HCT116 (cell line): ENCODE measurements around the gene H3-3A. TPM values are rescaled to one million over a fixed set of nuclear protein-coding genes. Genes with fewer than 3 reads are reported as not detected.

Experiments used
- ATAC-seq: fragments of 200-7000 bp; cut with Tn5 transposase; 2 replicates; pipeline ENCODE4 v1.9.1; 2020; ENCODE audit warnings: mild to moderate bottlenecking, moderate library complexity
- BruUV-seq: library from RNA; stranded (reverse); fragments of 400-500 nt; replicated peaks from 2 replicates; lab custom pipeline; 2021; lab: Mats Ljungman, UMichigan
- CTCF ChIA-PET: fragments of 300-600 bp; sonication (Branson Sonifier 250); formaldehyde crosslinking; loops from one replicate; lab custom pipeline; 2021; ENCODE audit warnings: antibody characterized with exemption; lab: Charles Lee
- POLR2A ChIA-PET: fragments of 300-600, 350-600 bp; sonication (Branson Sonifier 250); formaldehyde crosslinking; loops from one replicate; lab custom pipeline; 2021; ENCODE audit warnings: antibody characterized with exemption; lab: Charles Lee
- RAD21 ChIA-PET, 2 experiments: fragments of 300-600 bp; sonication (Branson Sonifier 250); formaldehyde crosslinking; loops; one replicate each; lab custom pipeline; 2023; ENCODE audit warnings: low total read pairs in 2 of 2; ENCODE audit not compliant: uncharacterized antibody in 2 of 2, unreplicated experiment in 2 of 2, low non-redundant PET in 1 of 2; lab: Charles Lee
- DNase-seq: peaks from one replicate; pipeline ENCODE4 v3.0.0-alpha.2; 2010; ENCODE audit warnings: low read depth, low spot score
- H2AFZ ChIP-seq: fragments of 200-600 bp; shearing (Covaris generic), sonication (generic); 2 replicates; pipeline ENCODE4 v1.6.1; 2017; ENCODE audit warnings: low read depth, mixed run types, mixed read lengths, antibody characterized with exemption, low read length; ENCODE audit not compliant: poor library complexity, severe bottlenecking
- H3K27ac ChIP-seq: 2 replicates; pipeline ENCODE4 v1.5.1; 2012; ENCODE audit warnings: low read depth, low read length
- H3K27me3 ChIP-seq: fragments of 200-600 bp; sonication (generic); 2 replicates; pipeline ENCODE4 v1.6.1; 2016; ENCODE audit warnings: mixed run types, low read length, mixed read lengths; ENCODE audit not compliant: insufficient read depth
- H3K36me3 ChIP-seq, 2 experiments: fragments of 200-500 bp in 1 of 2; fragments of 200-600 bp in 1 of 2; sonication (Bioruptor generic) in 1 of 2; sonication (generic) in 1 of 2; 2 replicates each; pipeline versions ENCODE4 v1.5.1 to v1.6.1; 2014 to 2016; ENCODE audit warnings: low read length in 2 of 2, inconsistent platforms in 1 of 2, mixed read lengths in 1 of 2, mixed run types in 1 of 2; ENCODE audit not compliant: insufficient read depth in 2 of 2, control insufficient read depth in 1 of 2
- H3K4me1 ChIP-seq, 2 experiments: fragments of 200-600 bp in 1 of 2; sonication (generic) in 1 of 2; 2 replicates each; pipeline versions ENCODE4 v1.5.1 to v1.6.1; 2012 to 2017; ENCODE audit warnings: low read length in 2 of 2, inconsistent platforms in 1 of 2, mild to moderate bottlenecking in 1 of 2, mixed read lengths in 1 of 2, mixed run types in 1 of 2, moderate library complexity in 1 of 2; ENCODE audit not compliant: insufficient read depth in 2 of 2, control insufficient read depth in 1 of 2
- H3K4me2 ChIP-seq: fragments of 200-600 bp; sonication (generic); 2 replicates; pipeline ENCODE4 v1.6.1; 2017; ENCODE audit warnings: mixed run types, low read length, mixed read lengths
- H3K4me3 ChIP-seq, 2 experiments: fragments of 200-600 bp in 1 of 2; sonication (generic) in 1 of 2; replicated peaks in 1 of 2; 2 replicates each; pipeline ENCODE4 v1.5.1; 2011 to 2016; ENCODE audit warnings: low read length in 2 of 2, control low read depth in 1 of 2, low read depth in 1 of 2, mild to moderate bottlenecking in 1 of 2, mixed read lengths in 1 of 2, mixed run types in 1 of 2
- H3K79me2 ChIP-seq: fragments of 200-600 bp; sonication (generic); 2 replicates; pipeline ENCODE4 v1.6.1; 2017; ENCODE audit warnings: mild to moderate bottlenecking, mixed run types, low read length, moderate library complexity, mixed read lengths; ENCODE audit not compliant: insufficient read depth
- H3K9ac ChIP-seq: fragments of 200-600 bp; sonication (generic); 2 replicates; pipeline ENCODE4 v1.6.1; 2016; ENCODE audit warnings: low read length, mixed read lengths
- H3K9me2 ChIP-seq: fragments of 200-600 bp; sonication (generic), shearing (Covaris generic); 2 replicates; pipeline ENCODE4 v1.6.1; 2017; ENCODE audit warnings: mixed run types, mild to moderate bottlenecking, moderate library complexity; ENCODE audit not compliant: insufficient read depth
- H3K9me3 ChIP-seq, 2 experiments: fragments of 200-500 bp in 1 of 2; fragments of 200-600 bp in 1 of 2; sonication (Bioruptor generic) in 1 of 2; sonication (generic) in 1 of 2; 2 replicates each; pipeline ENCODE4 v1.6.1; 2014 to 2017; ENCODE audit warnings: low read length in 2 of 2, mixed read lengths in 2 of 2, inconsistent platforms in 1 of 2, low read depth in 1 of 2, mild to moderate bottlenecking in 1 of 2, mixed run types in 1 of 2, moderate library complexity in 1 of 2; ENCODE audit not compliant: control insufficient read depth in 1 of 2, insufficient read depth in 1 of 2
- H4K20me1 ChIP-seq: fragments of 200-600 bp; sonication (generic), shearing (Covaris generic); 2 replicates; pipeline ENCODE4 v1.6.1; 2017; ENCODE audit warnings: mixed run types, mild to moderate bottlenecking, moderate library complexity; ENCODE audit not compliant: insufficient read depth
- ATF3 ChIP-seq: IDR thresholded peaks from 2 replicates; pipeline ENCODE4 v1.6.1; 2012
- CBX3 ChIP-seq: IDR thresholded peaks from 2 replicates; pipeline ENCODE4 v1.6.1; 2012; ENCODE audit warnings: low read depth
- CEBPB ChIP-seq: IDR thresholded peaks from 2 replicates; pipeline ENCODE4 v1.6.1; 2012; ENCODE audit warnings: low read depth
- CTCF ChIP-seq, 3 experiments: fragments of 200-600 bp in 1 of 3; sonication (generic) in 1 of 3; IDR thresholded peaks in 2 of 3; conservative IDR thresholded peaks in 1 of 3; 2 replicates each; pipeline ENCODE4 v1.5.1; 2012 to 2017; ENCODE audit warnings: low read depth in 2 of 3, low read length in 2 of 3, antibody characterized with exemption in 1 of 3, borderline replicate concordance in 1 of 3, control low read depth in 1 of 3, mild to moderate bottlenecking in 1 of 3, mixed read lengths in 1 of 3, mixed run types in 1 of 3, moderate library complexity in 1 of 3; ENCODE audit not compliant: insufficient read depth in 1 of 3
- EGR1 ChIP-seq: IDR thresholded peaks from 2 replicates; pipeline ENCODE4 v1.6.1; 2012; ENCODE audit warnings: low read depth
- EZH2 ChIP-seq: fragments of 200-600 bp; sonication (generic); IDR thresholded peaks from 2 replicates; pipeline ENCODE4 v1.6.1; 2017; ENCODE audit warnings: antibody characterized with exemption, mixed run types
- EZH2phosphoT487 ChIP-seq: fragments of 200-600 bp; IDR thresholded peaks from 2 replicates; pipeline ENCODE4 v1.6.1; 2018; ENCODE audit warnings: antibody characterized with exemption, borderline replicate concordance
- JUND ChIP-seq: IDR thresholded peaks from 2 replicates; pipeline ENCODE4 v1.6.1; 2012
- POLR2A ChIP-seq: IDR thresholded peaks from 2 replicates; pipeline ENCODE4 v1.7.0; 2011; ENCODE audit warnings: borderline replicate concordance; ENCODE audit not compliant: insufficient read depth, insufficient read length; ENCODE audit errors: extremely low read depth
- RAD21 ChIP-seq: IDR thresholded peaks from 2 replicates; pipeline ENCODE4 v1.6.1; 2012; ENCODE audit warnings: low read depth, mild to moderate bottlenecking
- SIN3A ChIP-seq: IDR thresholded peaks from 2 replicates; pipeline ENCODE4 v1.6.1; 2012; ENCODE audit warnings: low read depth
- SRF ChIP-seq: IDR thresholded peaks from 2 replicates; pipeline ENCODE4 v1.6.1; 2012; ENCODE audit warnings: low read depth
- TCF7L2 ChIP-seq: IDR thresholded peaks from 2 replicates; pipeline ENCODE4 v1.7.0; 2011; ENCODE audit warnings: borderline replicate concordance, inconsistent platforms; ENCODE audit not compliant: insufficient read depth, insufficient read length; ENCODE audit errors: extremely low read depth
- YY1 ChIP-seq: IDR thresholded peaks from 2 replicates; pipeline ENCODE4 v1.6.1; 2011; ENCODE audit warnings: low read length, low read depth, moderate library complexity, mild to moderate bottlenecking; ENCODE audit not compliant: insufficient replicate concordance; ENCODE audit errors: extremely low read depth
- ZFX ChIP-seq: fragments of 450-650 bp; IDR thresholded peaks from 2 replicates; pipeline ENCODE4 v1.6.1; 2017
- intact Hi-C: fragments of 100-400 bp; cut with micrococcal nuclease; formaldehyde crosslinking; loops from 2 replicates; pipeline ENCODE4 v1.10.0; 2022
- total RNA-seq: library from RNA; stranded (reverse); gene quantifications from one replicate; pipeline ENCODE4 v1.2.1, GENCODE V29; 2021; ENCODE audit not compliant: unreplicated experiment
- TF ChIP-seq, protein P1 (sequence below): IDR thresholded peaks from 2 replicates; pipeline ENCODE4 v1.6.1; 2011; ENCODE audit warnings: mild to moderate bottlenecking, low read length, moderate library complexity; ENCODE audit not compliant: insufficient replicate concordance; ENCODE audit errors: extremely low read depth
- TF ChIP-seq, protein P2 (sequence below): IDR thresholded peaks from 2 replicates; pipeline ENCODE4 v1.6.1; 2012

Gene H3-3A
- total RNA-seq, 1 experiment from 2014 or later = 386 TPM

- TF ChIP-seq CTCF (IDR thresholded peaks at IDR 0.05 in 2 of 3, conservative IDR thresholded peaks at IDR 0.05 in 1 of 3; ENCODE audit: borderline replicate concordance in 1 of 3, insufficient read depth in 1 of 3, low read depth in 2 of 3, low read length in 2 of 3) (no peak), JUND (no peak), CEBPB (no peak), ATF3 (no peak)
- TF ChIP-seq, protein P1, sequence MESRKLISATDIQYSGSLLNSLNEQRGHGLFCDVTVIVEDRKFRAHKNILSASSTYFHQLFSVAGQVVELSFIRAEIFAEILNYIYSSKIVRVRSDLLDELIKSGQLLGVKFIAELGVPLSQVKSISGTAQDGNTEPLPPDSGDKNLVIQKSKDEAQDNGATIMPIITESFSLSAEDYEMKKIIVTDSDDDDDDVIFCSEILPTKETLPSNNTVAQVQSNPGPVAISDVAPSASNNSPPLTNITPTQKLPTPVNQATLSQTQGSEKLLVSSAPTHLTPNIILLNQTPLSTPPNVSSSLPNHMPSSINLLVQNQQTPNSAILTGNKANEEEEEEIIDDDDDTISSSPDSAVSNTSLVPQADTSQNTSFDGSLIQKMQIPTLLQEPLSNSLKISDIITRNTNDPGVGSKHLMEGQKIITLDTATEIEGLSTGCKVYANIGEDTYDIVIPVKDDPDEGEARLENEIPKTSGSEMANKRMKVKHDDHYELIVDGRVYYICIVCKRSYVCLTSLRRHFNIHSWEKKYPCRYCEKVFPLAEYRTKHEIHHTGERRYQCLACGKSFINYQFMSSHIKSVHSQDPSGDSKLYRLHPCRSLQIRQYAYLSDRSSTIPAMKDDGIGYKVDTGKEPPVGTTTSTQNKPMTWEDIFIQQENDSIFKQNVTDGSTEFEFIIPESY = no peak
These were observed 50.1 kb downstream of the H3-3A start (continued) for GRCh38 chr1:226112626-226113025.

- Histone ChIP-seq H3K4me1 (peaks cover 0 to 4% of the 10 kb centered on the region in 2 experiments; a peak in 1 of 4 replicates), H3K9me2 (no peaks in the 10 kb centered on the region), H4K20me1 (no peaks in the 10 kb centered on the region), H3K36me3 (no peaks in the 10 kb centered on the region), H3K4me3 (no peak overlapping the region), H3K9ac (no peak overlapping the region), H3K4me2 (no peak overlapping the region), H3K27ac (no peak overlapping the region), H2AFZ (no peak overlapping the region), H3K9me3 (no peaks in the 10 kb centered on the region), H3K27me3 (no peaks in the 10 kb centered on the region), H3K79me2 (no peaks in the 10 kb centered on the region)
- CTCF ChIA-PET = no interaction called here
- BruUV-seq = no TSS peak
- POLR2A ChIA-PET = no interaction called here
- RAD21 ChIA-PET = interaction anchor here in 1 of 2 experiments (0.9 kb wide), 1 partner anchor 9 kb away, joined by 3 read pairs; no protein-coding TSS in a partner anchor
- intact Hi-C loops = no loop called here
- ATAC-seq (no peak), DNase-seq (no peak)
- TF ChIP-seq EZH2 (no peak), TCF7L2 (no peak), ATF3 (no peak), EZH2phosphoT487 (no peak), YY1 (no peak), RAD21 (no peak), SIN3A (no peak), CTCF (IDR thresholded peaks at IDR 0.05 in 2 of 3, conservative IDR thresholded peaks at IDR 0.05 in 1 of 3; ENCODE audit: borderline replicate concordance in 1 of 3, insufficient read depth in 1 of 3, low read depth in 2 of 3, low read length in 2 of 3) (no peak), ZFX (no peak), EGR1 (no peak), CBX3 (no peak), POLR2A (no peak), SRF (no peak), JUND (no peak)
- TF ChIP-seq, protein P2, sequence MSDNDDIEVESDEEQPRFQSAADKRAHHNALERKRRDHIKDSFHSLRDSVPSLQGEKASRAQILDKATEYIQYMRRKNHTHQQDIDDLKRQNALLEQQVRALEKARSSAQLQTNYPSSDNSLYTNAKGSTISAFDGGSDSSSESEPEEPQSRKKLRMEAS = no peak
These were observed 54.2 kb downstream of the H3-3A start for GRCh38 chr1:226116673-226117072.
